IPS DF 6.9 (cell line): ENCODE measurements around the gene TUBG1.

ENCODE experiments used
- DNase-seq: peaks from one replicate; pipeline ENCODE4 v3.0.0-alpha.2; 2013; ENCODE audit warnings: low read depth, low spot score
- H3K27ac ChIP-seq: one replicate; pipeline ENCODE4 v1.5.1; 2013; ENCODE audit warnings: low read length, control low read depth
- H3K27me3 ChIP-seq: 2 replicates; pipeline ENCODE4 v1.6.1; 2013; ENCODE audit warnings: mild to moderate bottlenecking, low read length; ENCODE audit not compliant: control insufficient read depth, insufficient read depth
- H3K36me3 ChIP-seq: 2 replicates; pipeline ENCODE4 v1.6.1; 2013; ENCODE audit warnings: low read length; ENCODE audit not compliant: control insufficient read depth, insufficient read depth
- H3K4me1 ChIP-seq: 2 replicates; pipeline ENCODE4 v1.6.1; 2013; ENCODE audit warnings: low read length; ENCODE audit not compliant: control insufficient read depth, insufficient read depth
- H3K4me3 ChIP-seq: 2 replicates; pipeline ENCODE4 v1.5.1; 2013; ENCODE audit warnings: mild to moderate bottlenecking, low read length
- H3K9me3 ChIP-seq: 2 replicates; pipeline ENCODE4 v1.6.1; 2013; ENCODE audit warnings: low read length, inconsistent platforms; ENCODE audit not compliant: control insufficient read depth, insufficient read depth
- WGBS: extraction: QIAGEN DNeasy Blood & Tissue Kit; methylation state at CpG from one replicate; pipeline ENCODE4 v1.1.7; 2013; ENCODE audit warnings: mixed read lengths, missing lambda C conversion rate; ENCODE audit not compliant: insufficient read length, insufficient coverage; 5-methylcytosine and 5-hydroxymethylcytosine counted together

The TUBG1 gene

DNA sequence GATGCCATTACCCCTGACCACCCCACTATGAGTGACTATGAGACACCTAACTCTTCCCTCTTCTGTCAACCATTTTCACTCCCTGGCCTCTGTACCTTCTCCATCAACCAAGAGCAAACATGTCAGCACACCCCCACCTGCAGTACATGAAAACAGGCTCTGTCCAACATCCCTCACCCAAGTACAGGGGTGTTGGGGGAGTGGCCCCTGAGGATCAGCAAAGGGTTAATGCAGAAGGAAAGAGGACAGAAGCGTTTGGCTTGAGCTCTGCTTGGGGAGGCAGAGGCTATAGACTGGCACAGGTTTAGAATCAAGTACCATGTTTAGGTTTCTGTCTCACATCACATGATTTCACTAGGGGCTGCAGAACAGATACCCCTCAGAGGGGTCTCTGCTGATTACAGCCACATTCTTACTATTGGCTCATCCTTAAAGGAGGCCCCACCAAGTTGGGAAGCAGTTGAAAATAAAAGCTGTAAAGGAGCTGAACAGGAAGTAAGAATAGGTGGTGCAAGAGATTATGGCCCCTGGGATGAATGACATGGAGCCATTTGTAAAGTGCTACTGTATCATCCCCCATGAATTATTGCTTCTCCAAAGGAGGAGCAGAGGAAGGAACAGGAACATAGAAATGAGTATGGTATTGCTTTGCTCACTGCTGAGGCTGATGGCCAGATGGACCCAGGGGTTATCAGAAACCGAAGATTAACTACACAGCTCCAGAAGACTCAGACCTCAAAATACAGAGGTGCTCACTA is 29.5 kb upstream of the TUBG1 start:
- DNase-seq = no peak
- Histone ChIP-seq H3K27me3 (no peaks in the 10 kb centered on the region), H3K27ac (no peak overlapping the region), H3K4me1 (no peaks in the 10 kb centered on the region), H3K9me3 (no peaks in the 10 kb centered on the region), H3K36me3 (peaks cover 18% of the 10 kb centered on the region; the same call in 1 of the 2 replicates), H3K4me3 (no peak overlapping the region)
- WGBS = no CpG with 5 or more reads among the region's 2 CpGs

DNA sequence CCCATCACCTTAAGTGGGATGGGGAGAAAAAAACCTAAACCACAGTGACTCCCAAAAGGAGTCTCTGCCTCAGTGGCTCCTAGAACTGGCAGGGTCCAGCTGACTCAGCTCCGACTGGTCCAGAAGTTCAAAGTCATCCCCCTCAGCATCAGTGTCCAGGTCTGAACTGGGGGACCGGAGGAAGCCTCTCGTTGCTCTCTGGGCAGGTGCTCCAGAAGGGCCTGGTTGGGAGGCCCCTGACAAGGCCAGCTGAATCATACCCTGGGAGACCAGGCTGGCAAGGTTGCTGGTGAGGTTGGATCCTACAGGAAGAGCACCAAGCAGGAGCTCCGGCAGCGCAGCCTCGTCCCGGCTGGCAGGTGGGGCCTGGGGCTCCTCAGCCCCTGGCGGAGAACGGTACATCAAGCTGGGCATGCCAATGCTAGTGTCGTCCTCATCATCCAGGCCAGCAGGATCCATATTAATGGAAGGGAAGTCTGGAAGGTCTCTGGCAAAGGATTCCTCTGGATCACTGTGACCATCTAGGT is 27.7 kb upstream of the TUBG1 start:
- WGBS = no CpG with 5 or more reads among the region's 10 CpGs
- Histone ChIP-seq H3K27ac (no peak overlapping the region), H3K9me3 (no peaks in the 10 kb centered on the region), H3K36me3 (peaks cover 18% of the 10 kb centered on the region; the same call in 1 of the 2 replicates), H3K4me1 (no peaks in the 10 kb centered on the region), H3K4me3 (no peak overlapping the region), H3K27me3 (no peaks in the 10 kb centered on the region)
- DNase-seq = no peak

DNA sequence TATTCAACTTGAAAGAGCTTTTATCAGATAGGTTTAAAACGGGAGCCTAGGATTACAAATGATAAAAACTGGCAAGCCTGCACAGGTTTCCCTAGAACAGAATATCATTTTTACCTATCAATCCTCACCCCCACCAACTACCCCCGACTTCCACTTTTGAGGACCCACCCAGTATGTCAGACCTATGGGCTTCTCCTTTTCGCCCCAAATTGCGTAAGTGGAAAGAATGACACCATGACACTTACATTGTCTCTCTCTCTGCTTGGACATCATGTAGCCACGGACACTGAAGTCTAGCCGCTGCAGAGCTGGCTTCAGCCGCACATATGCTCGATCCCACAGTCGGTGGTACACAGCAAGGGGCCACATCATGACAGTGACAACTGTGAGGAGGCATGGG is 24.6 kb upstream of the TUBG1 start:
- WGBS = no CpG with 5 or more reads among the region's 9 CpGs
- Histone ChIP-seq H3K9me3 (no peaks in the 10 kb centered on the region), H3K4me3 (no peak overlapping the region), H3K4me1 (no peaks in the 10 kb centered on the region), H3K27me3 (no peaks in the 10 kb centered on the region), H3K36me3 (peaks cover 18% of the 10 kb centered on the region; the same call in 1 of the 2 replicates), H3K27ac (no peak overlapping the region)
- no peak for DNase-seq

DNA sequence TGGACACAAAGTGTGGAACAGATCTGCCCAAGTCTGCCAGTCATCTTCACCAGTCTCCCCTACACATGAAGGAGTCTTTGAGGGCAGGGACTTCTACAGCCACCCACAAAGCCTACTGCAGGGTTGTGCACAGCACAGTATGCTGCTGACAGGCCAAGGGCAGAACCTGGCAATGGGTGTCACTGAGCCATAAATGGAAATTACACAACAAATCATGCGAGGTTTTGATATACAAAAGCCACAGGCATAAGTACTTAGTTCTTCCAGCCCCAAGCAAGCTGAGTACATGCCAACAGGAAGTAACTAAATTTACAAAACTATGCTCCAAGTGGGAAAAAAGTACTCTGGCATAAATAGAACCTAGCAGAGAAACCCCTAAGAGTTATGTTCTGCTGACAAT is 24.1 kb upstream of the TUBG1 start:
- no peak for DNase-seq
- Histone ChIP-seq H3K27me3 (no peaks in the 10 kb centered on the region), H3K4me1 (no peaks in the 10 kb centered on the region), H3K36me3 (peaks cover 18% of the 10 kb centered on the region; the same call in 1 of the 2 replicates), H3K9me3 (no peaks in the 10 kb centered on the region), H3K4me3 (no peak overlapping the region), H3K27ac (no peak overlapping the region)
- no CpG with 5 or more reads among the region's 1 CpG for WGBS

DNA sequence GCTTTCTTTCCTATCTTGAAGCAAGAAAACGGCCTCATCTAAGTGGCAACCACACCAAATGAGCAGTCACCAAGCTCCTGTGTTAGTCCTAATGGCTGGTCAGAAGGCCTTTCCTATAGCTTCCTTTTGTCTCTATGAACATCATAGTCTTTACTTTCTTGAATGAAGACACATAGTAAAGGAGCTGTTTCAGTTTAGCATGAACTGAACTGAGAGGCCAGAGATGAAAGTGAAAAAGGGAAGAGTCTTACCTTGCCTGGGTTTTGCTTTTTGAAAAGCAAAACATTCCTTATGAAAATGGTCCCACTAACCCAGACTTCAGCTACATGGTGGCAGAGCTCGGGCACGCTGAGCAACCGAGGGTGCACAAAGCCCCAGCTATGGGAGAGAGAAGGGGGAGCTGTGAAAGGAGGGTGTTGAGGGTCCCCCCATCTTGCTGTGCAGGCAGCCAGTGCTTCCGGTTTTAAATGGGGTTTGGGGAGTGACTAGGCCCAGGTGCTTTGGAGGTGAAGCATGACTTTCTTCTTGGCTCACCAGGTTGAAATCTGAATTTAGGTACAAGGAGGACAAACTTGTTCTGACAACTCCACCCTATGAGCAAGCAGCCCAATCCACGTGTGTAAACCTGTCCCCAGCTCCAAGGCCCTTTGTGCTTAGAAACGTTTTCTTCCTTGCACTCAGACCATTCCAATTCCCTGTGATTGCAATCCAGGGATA is 22.8 kb upstream of the TUBG1 start:
- Histone ChIP-seq H3K27me3 (no peaks in the 10 kb centered on the region), H3K4me1 (no peaks in the 10 kb centered on the region), H3K9me3 (no peaks in the 10 kb centered on the region), H3K36me3 (peaks cover 17% of the 10 kb centered on the region; the same call in 1 of the 2 replicates), H3K4me3 (no peak overlapping the region), H3K27ac (no peak overlapping the region)
- WGBS = no CpG with 5 or more reads among the region's 7 CpGs
- no peak for DNase-seq

DNA sequence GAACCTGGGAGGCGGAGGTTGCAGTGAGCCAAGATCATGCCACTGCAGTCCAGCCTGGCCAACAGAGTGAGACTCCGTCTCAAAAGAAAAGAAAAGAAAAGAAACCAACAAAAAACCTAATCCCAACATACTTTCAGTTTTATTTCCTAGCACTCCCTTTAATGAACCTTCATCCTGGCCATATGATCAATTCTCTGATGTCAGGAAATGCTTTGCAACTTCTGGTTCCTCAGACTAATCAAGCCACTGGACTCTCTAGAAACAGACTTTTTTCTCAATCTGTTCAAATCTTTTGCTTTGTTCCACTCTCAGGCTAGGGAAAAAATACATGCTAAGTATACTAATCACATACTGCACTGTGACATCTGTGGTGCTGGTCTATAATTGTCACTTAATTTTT is 18.6 kb upstream of the TUBG1 start:
- H3K4me1 ChIP-seq = no peaks in the 10 kb centered on the region
- no peaks in the 10 kb centered on the region; the same call in 1 of the 2 replicates for H3K27me3 ChIP-seq
- no peaks in the 10 kb centered on the region for H3K9me3 ChIP-seq
- WGBS = no CpG with 5 or more reads among the region's 2 CpGs
- H3K36me3 ChIP-seq = no peaks in the 10 kb centered on the region; the same call in 1 of the 2 replicates
- no peak overlapping the region for H3K27ac ChIP-seq
- no peak overlapping the region for H3K4me3 ChIP-seq
- no peak for DNase-seq

DNA sequence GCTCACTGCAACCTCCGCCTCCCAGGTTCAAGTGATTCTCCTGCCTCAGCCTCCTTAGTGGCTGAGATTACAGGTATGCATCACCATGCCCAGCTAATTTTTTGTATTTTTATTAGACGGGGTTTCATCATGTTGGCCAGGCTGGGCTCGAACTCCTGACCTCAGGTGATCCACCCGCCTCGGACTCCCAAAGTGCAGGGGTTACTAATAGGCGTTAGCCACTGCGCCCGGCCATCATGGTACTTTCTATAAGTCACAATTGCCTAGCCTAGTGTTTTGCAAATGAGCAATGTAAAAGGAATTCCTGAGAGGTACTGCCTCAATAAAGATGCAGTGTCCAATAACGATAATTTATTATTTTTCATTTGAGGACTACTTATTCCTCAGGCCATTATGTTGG is 18.1 kb upstream of the TUBG1 start:
- H3K4me3 ChIP-seq = no peak overlapping the region
- H3K27me3 ChIP-seq = no peaks in the 10 kb centered on the region; the same call in 1 of the 2 replicates
- H3K9me3 ChIP-seq = no peaks in the 10 kb centered on the region
- no CpG with 5 or more reads among the region's 9 CpGs for WGBS
- no peak overlapping the region for H3K27ac ChIP-seq
- no peaks in the 10 kb centered on the region for H3K4me1 ChIP-seq
- no peaks in the 10 kb centered on the region; the same call in 1 of the 2 replicates for H3K36me3 ChIP-seq
- DNase-seq = no peak

DNA sequence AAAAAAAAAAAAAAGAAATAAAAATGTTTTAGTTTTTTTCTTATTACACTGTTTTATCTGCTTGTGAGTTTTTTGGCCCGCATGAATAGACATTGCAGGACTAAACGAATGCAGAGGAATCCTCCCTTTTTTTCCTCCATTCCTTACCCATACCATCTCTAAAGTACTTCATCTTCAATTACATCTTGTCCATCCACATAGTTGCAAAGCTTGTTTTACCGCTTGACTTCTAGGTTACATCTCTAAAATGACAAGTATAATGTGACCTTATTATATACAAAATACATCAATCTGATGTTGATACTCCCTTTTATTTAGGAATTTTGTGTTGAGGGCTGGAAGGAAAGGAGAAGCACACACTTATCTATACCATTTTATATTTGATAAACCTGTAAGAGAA is 13.1 kb upstream of the TUBG1 start:
- Histone ChIP-seq H3K27ac (no peak overlapping the region), H3K27me3 (no peaks in the 10 kb centered on the region; the same call in 1 of the 2 replicates), H3K36me3 (no peaks in the 10 kb centered on the region; the same call in 1 of the 2 replicates), H3K9me3 (no peaks in the 10 kb centered on the region), H3K4me3 (no peak overlapping the region), H3K4me1 (no peaks in the 10 kb centered on the region)
- no CpG with 5 or more reads among the region's 3 CpGs for WGBS
- DNase-seq = no peak

DNA sequence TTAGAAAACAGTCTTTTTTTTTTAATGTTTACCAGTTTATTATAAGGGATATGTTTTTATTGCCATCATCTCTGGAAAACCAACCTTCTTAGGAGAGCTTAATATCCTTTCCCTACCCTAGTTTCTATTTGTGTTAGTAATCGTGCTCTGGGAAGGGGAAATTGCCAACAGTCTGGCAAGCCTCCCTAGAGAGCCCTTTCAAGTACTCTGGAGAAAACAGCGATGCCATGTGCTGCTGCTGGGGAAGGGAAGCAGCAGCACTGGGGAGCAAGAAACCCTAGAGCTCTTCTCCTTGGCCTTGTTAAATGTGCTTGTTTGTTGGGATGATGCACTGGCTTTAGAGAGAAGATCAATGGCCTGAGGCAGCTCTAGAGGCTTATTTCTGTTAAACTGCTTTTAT is 10.6 kb upstream of the TUBG1 start:
- Histone ChIP-seq H3K27ac (no peak overlapping the region), H3K4me3 (no peak overlapping the region), H3K36me3 (no peaks in the 10 kb centered on the region), H3K9me3 (no peaks in the 10 kb centered on the region), H3K27me3 (no peaks in the 10 kb centered on the region; the same call in 1 of the 2 replicates), H3K4me1 (no peaks in the 10 kb centered on the region)
- WGBS = no CpG with 5 or more reads among the region's 2 CpGs
- no peak for DNase-seq

DNA sequence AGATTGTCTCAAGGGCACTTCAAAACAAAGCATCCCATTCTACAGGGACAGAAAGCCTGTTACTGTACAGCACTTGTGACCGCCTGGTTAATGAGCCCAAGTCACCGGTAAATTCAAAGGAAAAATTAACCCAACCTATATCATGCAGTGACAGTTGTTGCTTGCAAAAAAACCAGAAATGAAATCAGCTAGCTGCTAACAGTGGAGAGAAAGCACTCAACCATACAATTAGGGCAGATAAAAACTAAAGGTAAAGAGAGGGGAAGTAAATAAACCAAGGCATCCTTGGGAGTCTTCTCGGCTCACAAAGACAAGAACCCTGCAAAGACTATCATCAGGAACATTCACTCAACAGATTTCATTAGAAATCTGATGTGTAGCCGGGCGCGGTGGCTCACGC is 6.2 kb upstream of the TUBG1 start:
- no peak for DNase-seq
- no CpG with 5 or more reads among the region's 7 CpGs for WGBS
- H3K27ac ChIP-seq = no peak overlapping the region

More for the DNA sequence above, 6.2 kb upstream of the TUBG1 start:
- H3K9me3 ChIP-seq = no peaks in the 10 kb centered on the region
- no peaks in the 10 kb centered on the region for H3K27me3 ChIP-seq
- peaks cover 1% of the 10 kb centered on the region; the same call in 1 of the 2 replicates for H3K4me1 ChIP-seq
- H3K4me3 ChIP-seq = no peak overlapping the region
- H3K36me3 ChIP-seq = no peaks in the 10 kb centered on the region
